Endothelial cell of umbilical vein (primary cell): Measurements from ENCODE around the gene CEBPG. TPM values are rescaled to one million over a fixed set of nuclear protein-coding genes. Genes with fewer than 3 reads are reported as not detected.

ENCODE experiments used
- BruUV-seq: library from RNA; stranded (reverse); fragments of 400-500 nt; replicated peaks from 2 replicates; lab custom pipeline; 2021; lab: Mats Ljungman, UMichigan
- CTCF ChIA-PET: fragments of 300-600, 350-600 bp; sonication (Branson Sonifier 250); formaldehyde crosslinking; loops from one replicate; lab custom pipeline; 2021; ENCODE audit warnings: antibody characterized with exemption, inconsistent platforms; lab: Charles Lee
- POLR2A ChIA-PET: fragments of 300-600, 350-600 bp; sonication (Branson Sonifier 250); formaldehyde crosslinking; loops from one replicate; lab custom pipeline; 2021; ENCODE audit warnings: antibody characterized with exemption, inconsistent platforms; lab: Charles Lee
- DNase-seq: peaks from one replicate; pipeline ENCODE4 v3.0.0-alpha.2; 2011; ENCODE audit warnings: low read depth, low spot score
- FAIRE-seq: peaks from 2 replicates; lab custom pipeline; 2011; peaks lifted over from hg19 to GRCh38; lab: Jason Lieb, UNC
- H2AFZ ChIP-seq: 2 replicates; pipeline ENCODE4 v1.6.0; 2012; ENCODE audit warnings: low read depth, low read length, control low read depth, inconsistent platforms
- H3K27ac ChIP-seq: 2 replicates; pipeline ENCODE4 v1.5.1; 2011; ENCODE audit warnings: low read depth, mild to moderate bottlenecking, control low read depth, low read length, moderate library complexity; ENCODE audit not compliant: insufficient read depth
- H3K27me3 ChIP-seq, 2 experiments: 2 replicates each; pipeline versions ENCODE4 v1.6.0 to v1.6.1; 2011; ENCODE audit warnings: low read length in 2 of 2, mixed read lengths in 1 of 2; ENCODE audit not compliant: control insufficient read depth in 2 of 2, insufficient read depth in 2 of 2
- H3K36me3 ChIP-seq, 2 experiments: 2 replicates in 1 of 2; 3 replicates in 1 of 2; pipeline ENCODE4 v1.5.1; 2011; ENCODE audit warnings: low read length in 2 of 2, mild to moderate bottlenecking in 1 of 2, moderate library complexity in 1 of 2; ENCODE audit not compliant: control insufficient read depth in 2 of 2, insufficient read depth in 2 of 2; ENCODE audit errors: extremely low read depth in 1 of 2
- H3K4me1 ChIP-seq: 3 replicates; pipeline ENCODE4 v1.5.1; 2011; ENCODE audit warnings: mild to moderate bottlenecking, low read length; ENCODE audit not compliant: control insufficient read depth, insufficient read depth; ENCODE audit errors: extremely low read depth
- H3K4me2 ChIP-seq: 2 replicates; pipeline ENCODE4 v1.6.1; 2011; ENCODE audit warnings: low read length, control low read depth, mixed read lengths; ENCODE audit not compliant: insufficient read depth
- H3K4me3 ChIP-seq, 3 experiments: fragments of 200-600 bp in 1 of 3; sonication (generic), shearing (Covaris generic) in 1 of 3; replicated peaks in 1 of 3; 2 replicates each; pipeline ENCODE4 v1.5.1; 2011 to 2016; ENCODE audit warnings: control low read depth in 3 of 3, low read length in 3 of 3, mild to moderate bottlenecking in 2 of 3, inconsistent platforms in 1 of 3, low read depth in 1 of 3, moderate library complexity in 1 of 3; ENCODE audit not compliant: insufficient read depth in 1 of 3
- H3K79me2 ChIP-seq: 2 replicates; pipeline ENCODE4 v1.6.0; 2012; ENCODE audit warnings: low read length, inconsistent platforms; ENCODE audit not compliant: control insufficient read depth, insufficient read depth
- H3K9ac ChIP-seq: replicated peaks from 2 replicates; pipeline ENCODE3; 2011; ENCODE audit warnings: low read length, control low read depth; ENCODE audit not compliant: insufficient read depth; ENCODE audit errors: extremely low read depth
- H3K9me1 ChIP-seq: replicated peaks from 3 replicates; pipeline ENCODE4 v1.6.0; 2011; ENCODE audit warnings: mild to moderate bottlenecking, low read length; ENCODE audit not compliant: control insufficient read depth, insufficient read depth; ENCODE audit errors: extremely low read depth
- H3K9me3 ChIP-seq: replicated peaks from 2 replicates; pipeline ENCODE4 v1.5.1; 2012; ENCODE audit warnings: low read length, inconsistent platforms; ENCODE audit not compliant: control insufficient read depth, insufficient read depth
- H4K20me1 ChIP-seq: replicated peaks from 2 replicates; pipeline ENCODE3; 2011; ENCODE audit warnings: mild to moderate bottlenecking, low read length; ENCODE audit not compliant: control insufficient read depth, insufficient read depth; ENCODE audit errors: extremely low read depth
- JUN ChIP-seq: IDR thresholded peaks from 2 replicates; pipeline ENCODE4 v1.6.1; 2011; ENCODE audit warnings: borderline replicate concordance, low read depth; ENCODE audit not compliant: insufficient read length, insufficient read depth
- MYC ChIP-seq: IDR thresholded peaks from one replicate; pipeline ENCODE4 v1.6.1; 2011; ENCODE audit warnings: mild to moderate bottlenecking, low read depth, low read length
- POLR2AphosphoS5 ChIP-seq: IDR thresholded peaks from 2 replicates; pipeline ENCODE4 v1.6.1; 2012; ENCODE audit warnings: low read depth, mild to moderate bottlenecking, control low read depth, low read length, moderate library complexity; ENCODE audit not compliant: insufficient read depth
- dilution Hi-C: fragments of 300-500 bp; cut with MboI; formaldehyde crosslinking; loops from one replicate; pipeline ENCODE4 v1.15.0; 2019; ENCODE audit warnings: low sequenced_read_pairs; ENCODE audit not compliant: extremely low pct_ligation_motif_present
- intact Hi-C: fragments of 100-400 bp; cut with micrococcal nuclease; formaldehyde crosslinking; loops from one replicate; pipeline ENCODE4 v1.10.0; 2022
- polyA plus RNA-seq, 4 experiments: library from polyadenylated mRNA; depleted of rRNA in 3 of 4; stranded (reverse) in 3 of 4; unstranded in 1 of 4; fragments of >200 nt; gene quantifications; 2 replicates each; pipeline versions ENCODE4 v1.2.1 to v1.2.3, GENCODE V29; 2011 to 2012; ENCODE audit warnings: missing spikeins in 1 of 4
- total RNA-seq: library from RNA; stranded (reverse); gene quantifications from 2 replicates; pipeline ENCODE4 v1.2.3, GENCODE V29; 2021
- TF ChIP-seq, protein P1 (sequence below), 2 donors: IDR thresholded peaks; 1 replicate in 1 of 2; 2 replicates in 1 of 2; pipeline ENCODE4 v1.5.1; 2011; ENCODE audit warnings: low read length in 2 of 2, mild to moderate bottlenecking in 2 of 2, moderate library complexity in 2 of 2, control low read depth in 1 of 2, inconsistent platforms in 1 of 2, low read depth in 1 of 2; ENCODE audit not compliant: insufficient read depth in 1 of 2; ENCODE audit errors: extremely low read depth in 1 of 2

Gene CEBPG
- total and polyA plus RNA-seq, 2 donors (not counting 3 experiments of a cell fraction or from before 2014, with no cell fraction given) = 10.2 to 24.6 TPM

DNA sequence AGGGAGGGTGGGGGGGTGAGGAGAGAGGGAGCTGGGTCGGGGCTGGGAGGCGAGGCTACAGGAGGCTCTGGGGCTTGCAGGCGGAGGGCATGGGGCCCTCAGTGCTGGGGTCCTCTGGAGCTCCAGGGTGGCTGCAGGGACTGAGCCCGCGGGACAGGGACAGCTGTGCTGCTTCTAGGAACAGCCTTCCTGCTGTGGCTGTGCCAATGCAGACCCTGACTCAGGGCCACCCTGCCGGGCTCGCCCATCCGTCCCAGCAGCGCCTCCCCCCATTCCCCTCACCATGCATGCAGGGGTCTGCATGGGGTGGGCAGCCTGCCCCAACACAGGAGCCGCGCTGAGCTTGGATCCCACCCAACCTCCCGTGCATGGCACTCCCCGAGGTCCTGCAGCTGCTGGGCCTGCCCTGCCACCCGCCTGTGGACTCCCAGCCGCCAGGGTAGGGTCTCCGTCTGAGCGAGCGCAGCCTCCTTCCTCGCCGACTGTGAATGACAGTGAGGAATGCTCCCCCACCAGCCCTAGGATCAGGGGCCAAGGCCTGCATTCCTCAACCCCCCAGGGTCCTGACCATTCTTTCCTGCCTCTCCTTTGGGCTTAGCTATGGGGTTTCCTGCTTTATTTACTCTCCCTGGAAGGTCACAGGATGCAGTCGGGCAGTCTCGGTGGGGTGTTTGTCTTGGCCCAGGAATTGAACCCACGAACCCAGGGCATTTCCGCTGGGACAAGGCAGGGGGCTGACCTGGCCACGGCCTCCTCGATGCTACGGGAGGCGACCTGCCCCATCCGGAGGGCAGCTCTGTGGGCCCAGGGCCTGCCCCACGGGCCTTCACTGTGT lies 23.4 kb downstream of the CEBPG start:
- H3K9ac ChIP-seq = no peak overlapping the region
- H3K36me3 ChIP-seq = no peaks in the 10 kb centered on the region
- TF ChIP-seq POLR2AphosphoS5 (peak; percentile 70), MYC (no peak)
- no TSS peak for BruUV-seq
- dilution Hi-C loops = no loop called here
- no peaks in the 10 kb centered on the region for H4K20me1 ChIP-seq
- H3K9me1 ChIP-seq = no peaks in the 10 kb centered on the region
- intact Hi-C loops = loop anchor here (5.0 kb wide), 1 partner anchor 95 kb away; the partner anchor contains the start of gene CEBPA
- CTCF ChIA-PET = interaction anchor here (0.6 to 4.4 kb wide), 10 partner anchors 8 to 162 kb away, joined by 3 to 18 read pairs (median 6); partner anchors contain the start of gene CEBPG
- FAIRE-seq = peak; percentile 81
- H3K4me1 ChIP-seq = peaks cover 19% of the 10 kb centered on the region
- POLR2A ChIA-PET = no interaction called here
- H3K27ac ChIP-seq = peak overlapping the region; percentile 6
- no peak overlapping the region for H3K4me3 ChIP-seq
- H3K27me3 ChIP-seq = no peaks in the 10 kb centered on the region
- no peaks in the 10 kb centered on the region for H3K79me2 ChIP-seq
- H3K4me2 ChIP-seq = peak overlapping the region; percentile 3
- no peak overlapping the region for H2AFZ ChIP-seq
- peak; percentile 28 for DNase-seq
- H3K9me3 ChIP-seq = no peaks in the 10 kb centered on the region

DNA sequence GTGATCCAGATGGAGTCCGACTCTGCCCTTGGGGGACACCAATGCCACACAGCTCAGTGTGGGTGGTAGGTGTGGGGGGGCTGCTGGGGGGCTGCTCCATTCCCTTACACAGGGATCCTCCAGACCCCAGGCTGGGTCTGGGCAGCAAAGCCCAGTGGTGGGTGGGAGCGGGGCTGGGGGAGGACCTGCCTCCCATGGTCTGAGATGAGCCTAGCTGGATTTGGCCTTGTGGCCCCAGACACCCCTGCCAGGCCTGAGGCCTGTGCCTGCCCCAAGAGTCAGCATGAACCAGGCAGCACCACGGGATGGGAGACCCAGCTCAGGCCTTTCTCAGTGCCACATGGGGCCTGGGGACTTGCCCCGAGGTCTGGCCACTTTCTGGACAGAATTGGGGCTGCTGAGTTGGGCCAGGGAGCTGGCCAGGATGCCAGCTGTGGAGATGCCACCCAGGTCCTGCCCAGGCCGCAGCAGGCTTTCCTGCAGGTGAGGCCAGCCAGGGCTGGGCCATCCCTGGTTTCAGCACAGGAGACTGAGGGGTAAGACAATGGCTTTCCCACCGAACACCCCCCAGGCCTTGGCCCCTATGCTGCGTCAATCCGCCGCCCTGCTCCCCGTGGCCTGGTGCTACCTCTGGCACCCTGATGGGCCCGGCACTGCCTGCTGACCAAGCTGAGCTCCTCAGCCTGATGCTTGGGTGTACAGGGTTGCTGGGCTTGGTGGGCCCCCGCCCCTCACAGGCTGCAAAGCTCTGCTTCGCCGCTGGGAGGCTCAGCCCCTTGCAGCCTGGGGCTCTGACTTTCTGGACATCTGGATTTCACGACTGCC lies 24.2 kb downstream of the CEBPG start:
- intact Hi-C loops = loop anchor here (5.0 kb wide), 1 partner anchor 95 kb away; the partner anchor contains the start of gene CEBPA
- DNase-seq = no peak
- Histone ChIP-seq H4K20me1 (no peaks in the 10 kb centered on the region), H3K9me3 (no peaks in the 10 kb centered on the region), H3K4me1 (peaks cover 19% of the 10 kb centered on the region), H3K9ac (no peak overlapping the region), H2AFZ (no peak overlapping the region), H3K27ac (peak overlapping the region; percentile 6), H3K9me1 (no peaks in the 10 kb centered on the region), H3K4me2 (no peak overlapping the region), H3K4me3 (no peak overlapping the region), H3K27me3 (no peaks in the 10 kb centered on the region), H3K79me2 (no peaks in the 10 kb centered on the region), H3K36me3 (no peaks in the 10 kb centered on the region)
- FAIRE-seq = no peak
- dilution Hi-C loops = no loop called here
- ChIA-PET POLR2A (no interaction called here), CTCF (interaction anchor here (0.6 to 4.4 kb wide), 8 partner anchors 9 to 163 kb away, joined by 3 to 18 read pairs (median 4); partner anchors contain the start of gene CEBPG)
- TF ChIP-seq, protein P1, sequence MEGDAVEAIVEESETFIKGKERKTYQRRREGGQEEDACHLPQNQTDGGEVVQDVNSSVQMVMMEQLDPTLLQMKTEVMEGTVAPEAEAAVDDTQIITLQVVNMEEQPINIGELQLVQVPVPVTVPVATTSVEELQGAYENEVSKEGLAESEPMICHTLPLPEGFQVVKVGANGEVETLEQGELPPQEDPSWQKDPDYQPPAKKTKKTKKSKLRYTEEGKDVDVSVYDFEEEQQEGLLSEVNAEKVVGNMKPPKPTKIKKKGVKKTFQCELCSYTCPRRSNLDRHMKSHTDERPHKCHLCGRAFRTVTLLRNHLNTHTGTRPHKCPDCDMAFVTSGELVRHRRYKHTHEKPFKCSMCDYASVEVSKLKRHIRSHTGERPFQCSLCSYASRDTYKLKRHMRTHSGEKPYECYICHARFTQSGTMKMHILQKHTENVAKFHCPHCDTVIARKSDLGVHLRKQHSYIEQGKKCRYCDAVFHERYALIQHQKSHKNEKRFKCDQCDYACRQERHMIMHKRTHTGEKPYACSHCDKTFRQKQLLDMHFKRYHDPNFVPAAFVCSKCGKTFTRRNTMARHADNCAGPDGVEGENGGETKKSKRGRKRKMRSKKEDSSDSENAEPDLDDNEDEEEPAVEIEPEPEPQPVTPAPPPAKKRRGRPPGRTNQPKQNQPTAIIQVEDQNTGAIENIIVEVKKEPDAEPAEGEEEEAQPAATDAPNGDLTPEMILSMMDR (IDR thresholded peaks at IDR 0.05; ENCODE audit: extremely low read depth in 1 of 2, insufficient read depth in 1 of 2, low read depth in 1 of 2, low read length in 2 of 2) = peak in 1 of 2 donors; percentile 53
- no peak for TF ChIP-seq JUN
- BruUV-seq = no TSS peak
